ENCODE results near the gene UNC5B. TPM values are rescaled to one million over a fixed set of nuclear protein-coding genes. Genes with fewer than 3 reads are reported as not detected.

Gene UNC5B
- total RNA-seq, 2 experiments from 2014 or later, result 0.07 TPM

GRCh38 chr10:71221586-71222202 is 9.3 kb downstream of the UNC5B start:
- Mint-ChIP-seq H3K4me1 (ENCODE audit: low read depth) (peaks cover 5% of the 10 kb centered on the region), H3K36me3 (ENCODE audit: low read depth) (no peaks in the 10 kb centered on the region), H3K4me3 (no peak overlapping the region), H3K27me3 (peaks cover 13% of the 10 kb centered on the region), H3K27ac (no peak overlapping the region), H3K9me3 (no peaks in the 10 kb centered on the region)
- intact Hi-C loops (cut with micrococcal nuclease), result no loop called here
- ATAC-seq, result no peak
- no peak for TF ChIP-seq CTCF (IDR thresholded peaks at IDR 0.05)
- ChIA-PET CTCF (interaction anchor here (0.9 to 1.3 kb wide), 2 partner anchors 13 to 296 kb away, joined by 3 read pairs; no protein-coding TSS in a partner anchor), POLR2A (no interaction called here)
- DNase-seq, result no peak

DNA sequence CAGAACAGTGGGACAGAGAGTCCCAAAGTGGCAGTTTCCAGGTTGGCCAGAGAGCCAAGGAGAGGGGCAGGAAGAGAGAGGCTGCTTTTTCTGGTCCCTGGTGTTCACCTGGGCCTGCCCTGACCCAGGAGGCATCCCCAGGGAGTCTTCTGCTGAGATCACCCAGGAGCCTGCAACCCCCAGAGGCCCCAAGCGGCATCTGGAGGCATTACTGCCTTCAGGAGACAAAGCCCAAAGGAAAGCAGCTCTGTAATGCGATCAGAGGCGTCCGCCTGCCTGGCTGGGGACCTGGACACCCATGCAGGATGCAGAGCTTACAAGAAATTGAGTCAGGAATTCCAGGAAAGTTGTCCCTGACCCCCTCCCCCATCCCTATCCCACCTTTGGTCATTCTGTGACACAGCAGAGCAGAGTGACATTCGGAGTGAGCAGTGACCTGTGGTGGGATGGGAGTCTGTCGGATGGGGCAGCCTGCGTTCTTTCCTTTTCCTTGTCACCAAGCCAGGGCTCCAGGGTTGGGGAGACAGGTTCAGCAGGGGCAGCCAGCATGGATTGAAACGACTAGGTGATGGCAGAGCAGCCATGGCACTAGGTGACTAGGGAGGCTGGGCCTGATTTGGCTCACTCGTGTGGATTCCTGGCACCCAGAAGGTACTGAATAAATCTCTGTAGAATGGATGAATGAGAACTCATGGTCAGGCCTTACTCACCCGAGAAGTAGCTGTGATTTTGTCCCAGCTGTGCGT is 10.4 kb downstream of the UNC5B start:
- peaks cover 11% of the 10 kb centered on the region for H3K27me3 Mint-ChIP-seq
- no peak for TF ChIP-seq CTCF (IDR thresholded peaks at IDR 0.05)
- no peak for ATAC-seq
- no peak overlapping the region for H3K27ac Mint-ChIP-seq
- H3K4me3 Mint-ChIP-seq, result no peak overlapping the region
- no peak for DNase-seq
- peaks cover 4% of the 10 kb centered on the region for H3K4me1 Mint-ChIP-seq (ENCODE audit: low read depth)
- ChIA-PET POLR2A (no interaction called here), CTCF (interaction anchor here (1.3 kb wide), 1 partner anchor 14 kb away, joined by 3 read pairs; no protein-coding TSS in a partner anchor)
- H3K9me3 Mint-ChIP-seq, result no peaks in the 10 kb centered on the region
- intact Hi-C loops (cut with micrococcal nuclease), result no loop called here
- H3K36me3 Mint-ChIP-seq (ENCODE audit: low read depth), result no peaks in the 10 kb centered on the region

DNA sequence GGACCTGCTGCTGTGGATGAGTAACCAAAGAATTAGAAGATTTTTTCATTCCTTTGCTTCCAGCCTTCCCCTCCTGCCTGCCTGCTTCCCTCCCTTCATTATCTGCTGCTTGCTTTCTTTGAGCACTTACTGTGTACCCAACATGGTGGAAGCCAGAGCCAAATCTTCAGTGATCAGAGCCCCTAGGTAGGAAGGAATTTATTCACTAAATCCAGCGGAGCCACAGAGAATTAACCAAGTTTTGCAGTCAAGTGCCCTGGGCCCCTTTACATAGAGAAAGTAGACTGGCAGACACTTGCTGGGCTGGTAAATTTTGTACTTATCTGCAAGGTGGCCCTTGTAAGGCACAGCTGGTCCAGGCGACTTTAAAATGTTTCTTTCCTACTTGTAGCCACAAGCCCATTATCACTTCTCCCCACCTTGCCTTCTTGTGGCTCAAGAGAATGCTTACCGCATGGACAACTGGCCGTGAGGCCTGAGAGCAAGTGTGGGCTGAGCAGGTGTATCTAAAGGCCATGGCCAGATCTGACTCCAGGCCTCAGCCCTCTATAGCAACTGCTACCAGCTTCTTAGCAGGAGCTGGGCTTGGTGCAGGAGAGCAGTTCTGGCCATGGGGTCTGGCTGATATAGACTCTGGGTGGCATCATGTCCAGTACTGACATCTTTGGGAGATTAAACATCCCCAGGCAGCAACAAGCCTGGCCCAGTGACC is 11.1 kb downstream of the UNC5B start:
- no peaks in the 10 kb centered on the region for H3K9me3 Mint-ChIP-seq
- no peak overlapping the region for H3K4me3 Mint-ChIP-seq
- ATAC-seq, result no peak
- no peak overlapping the region for H3K27ac Mint-ChIP-seq
- DNase-seq, result no peak
- TF ChIP-seq CTCF (IDR thresholded peaks at IDR 0.05), result no peak
- intact Hi-C loops (cut with micrococcal nuclease), result no loop called here
- peaks cover 6% of the 10 kb centered on the region for H3K27me3 Mint-ChIP-seq
- H3K4me1 Mint-ChIP-seq (ENCODE audit: low read depth), result no peaks in the 10 kb centered on the region
- no peaks in the 10 kb centered on the region for H3K36me3 Mint-ChIP-seq (ENCODE audit: low read depth)
- ChIA-PET CTCF (no interaction called here), POLR2A (no interaction called here)

DNA sequence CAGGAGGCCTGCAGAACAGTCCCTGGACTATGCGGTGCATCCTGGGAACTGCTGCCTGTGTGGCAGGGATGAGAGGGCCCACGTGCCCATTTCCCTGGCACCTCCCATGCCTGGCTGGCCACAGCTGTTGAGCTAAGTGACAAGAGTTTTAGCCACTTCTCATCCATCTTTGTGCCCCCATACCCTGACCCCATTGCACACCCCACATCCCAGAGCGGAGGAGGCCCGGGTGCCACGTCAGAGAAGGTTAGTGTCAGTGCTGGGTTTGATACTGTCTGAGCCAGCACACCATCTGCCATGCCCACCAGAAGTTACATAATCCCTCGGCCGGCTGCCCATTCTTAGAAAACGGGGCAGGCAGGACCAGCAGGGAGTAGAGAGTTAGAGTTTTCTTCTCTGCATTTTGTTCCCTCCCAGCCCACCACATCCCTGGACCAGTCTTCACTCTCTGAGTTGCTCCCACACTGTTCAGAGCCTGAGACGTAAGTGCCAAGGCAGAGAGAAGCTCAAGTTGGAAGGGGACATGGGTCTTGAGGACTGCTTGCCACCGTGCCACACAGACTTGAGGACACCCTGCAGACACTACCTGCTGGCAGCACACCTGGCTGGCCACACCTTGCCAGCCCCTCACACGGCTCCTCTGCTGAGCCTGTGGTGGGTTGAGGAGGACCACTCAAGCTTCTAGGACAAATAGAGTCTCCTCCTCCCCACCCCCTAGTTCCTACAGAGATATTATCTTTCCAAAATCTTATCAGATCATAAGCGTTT is 13.1 kb downstream of the UNC5B start:
- no peak for DNase-seq
- H3K4me1 Mint-ChIP-seq (ENCODE audit: low read depth), result no peaks in the 10 kb centered on the region
- ChIA-PET POLR2A (no interaction called here), CTCF (interaction anchor here (2.2 kb wide), 1 partner anchor 59 kb away, joined by 5 read pairs; no protein-coding TSS in a partner anchor)
- H3K27me3 Mint-ChIP-seq, result peaks cover 6% of the 10 kb centered on the region
- H3K27ac Mint-ChIP-seq, result no peak overlapping the region
- H3K4me3 Mint-ChIP-seq, result no peak overlapping the region
- H3K36me3 Mint-ChIP-seq (ENCODE audit: low read depth), result no peaks in the 10 kb centered on the region
- no peaks in the 10 kb centered on the region for H3K9me3 Mint-ChIP-seq
- intact Hi-C loops (cut with micrococcal nuclease), result no loop called here
- TF ChIP-seq CTCF (IDR thresholded peaks at IDR 0.05), result no peak
- ATAC-seq, result no peak
